GM13977 (cell line): ENCODE results near the gene JHY.

Experiments used
- DNase-seq: peaks from one replicate; pipeline ENCODE4 v3.0.0; 2012; ENCODE audit warnings: low spot score
- in situ Hi-C: fragments of 300-500 bp; cut with MboI; formaldehyde crosslinking; loops from one replicate; pipeline ENCODE4 v1.12.0; 2022; ENCODE audit warnings: low sequenced_read_pairs, low pct_unique_long_range_greater_than_20kb, mixed read lengths, inconsistent platforms; ENCODE audit not compliant: unreplicated experiment
- TF ChIP-seq, protein P1 (sequence below): IDR thresholded peaks from 2 replicates; pipeline ENCODE4 v1.5.1; 2012; ENCODE audit warnings: mild to moderate bottlenecking, control low read depth; ENCODE audit not compliant: insufficient read depth; ENCODE audit errors: extremely low read depth, missing control alignments

The JHY gene

DNA sequence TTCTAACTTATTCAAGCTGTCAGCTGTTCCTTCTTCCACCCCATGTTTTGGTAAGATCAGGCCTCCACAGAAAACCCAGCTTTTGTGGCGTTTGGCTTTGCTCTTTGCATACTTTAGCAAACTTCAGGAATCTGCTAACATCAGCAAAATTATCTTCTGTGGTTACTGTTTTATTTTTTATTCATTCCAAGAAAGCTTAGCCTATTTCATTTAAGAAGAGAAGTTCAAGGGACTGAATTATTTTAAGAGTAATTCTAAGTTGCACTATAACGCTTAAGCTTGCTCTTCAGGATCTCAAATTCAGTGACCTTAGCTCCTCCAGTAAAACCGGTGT lies 1.1 kb downstream of the JHY start:
- in situ Hi-C loops = no loop called here
- TF ChIP-seq, protein P1, sequence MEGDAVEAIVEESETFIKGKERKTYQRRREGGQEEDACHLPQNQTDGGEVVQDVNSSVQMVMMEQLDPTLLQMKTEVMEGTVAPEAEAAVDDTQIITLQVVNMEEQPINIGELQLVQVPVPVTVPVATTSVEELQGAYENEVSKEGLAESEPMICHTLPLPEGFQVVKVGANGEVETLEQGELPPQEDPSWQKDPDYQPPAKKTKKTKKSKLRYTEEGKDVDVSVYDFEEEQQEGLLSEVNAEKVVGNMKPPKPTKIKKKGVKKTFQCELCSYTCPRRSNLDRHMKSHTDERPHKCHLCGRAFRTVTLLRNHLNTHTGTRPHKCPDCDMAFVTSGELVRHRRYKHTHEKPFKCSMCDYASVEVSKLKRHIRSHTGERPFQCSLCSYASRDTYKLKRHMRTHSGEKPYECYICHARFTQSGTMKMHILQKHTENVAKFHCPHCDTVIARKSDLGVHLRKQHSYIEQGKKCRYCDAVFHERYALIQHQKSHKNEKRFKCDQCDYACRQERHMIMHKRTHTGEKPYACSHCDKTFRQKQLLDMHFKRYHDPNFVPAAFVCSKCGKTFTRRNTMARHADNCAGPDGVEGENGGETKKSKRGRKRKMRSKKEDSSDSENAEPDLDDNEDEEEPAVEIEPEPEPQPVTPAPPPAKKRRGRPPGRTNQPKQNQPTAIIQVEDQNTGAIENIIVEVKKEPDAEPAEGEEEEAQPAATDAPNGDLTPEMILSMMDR = no peak
- no peak for DNase-seq

DNA sequence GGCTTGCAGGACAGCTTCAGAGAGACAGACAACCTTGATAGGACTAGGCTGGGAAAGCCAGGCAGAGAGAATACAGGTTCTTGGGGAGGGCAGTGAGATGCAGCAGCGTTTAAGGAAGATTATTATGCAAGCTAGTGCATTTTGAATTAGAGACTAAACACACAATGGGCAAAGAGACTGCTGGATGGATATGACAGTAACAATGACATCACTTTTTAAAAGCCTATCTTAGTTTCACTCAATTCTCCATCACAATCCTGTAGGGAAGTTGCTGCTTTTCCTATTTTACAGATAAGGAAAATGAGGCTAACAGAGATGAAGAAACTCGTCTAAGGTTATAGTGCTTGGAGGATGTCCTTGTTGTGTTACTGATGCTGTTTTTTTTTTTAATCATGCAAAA lies 5.6 kb downstream of the JHY start:
- no peak for DNase-seq
- TF ChIP-seq, protein P1 = no peak
- in situ Hi-C loops = no loop called here

DNA sequence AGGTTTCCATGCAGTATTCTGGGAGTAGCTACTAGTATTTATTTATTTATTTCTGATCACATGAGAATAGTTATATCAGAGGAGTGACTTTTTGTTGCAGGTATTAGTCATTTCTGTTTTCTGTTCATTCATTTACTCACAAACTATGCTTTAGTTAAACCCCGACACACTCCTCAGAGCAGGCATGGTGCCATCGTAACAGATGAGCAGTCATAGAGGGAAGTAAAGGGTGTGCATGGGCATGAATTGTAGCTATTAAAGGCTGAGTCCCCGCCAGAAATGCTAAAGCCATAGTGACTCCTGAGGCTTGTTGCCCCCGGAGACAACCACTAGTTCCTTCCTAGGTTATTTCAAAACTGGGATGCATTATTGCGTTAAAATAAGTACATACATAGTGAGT lies 10.6 kb downstream of the JHY start:
- no peak for DNase-seq
- in situ Hi-C loops = no loop called here
- TF ChIP-seq, protein P1 = no peak

DNA sequence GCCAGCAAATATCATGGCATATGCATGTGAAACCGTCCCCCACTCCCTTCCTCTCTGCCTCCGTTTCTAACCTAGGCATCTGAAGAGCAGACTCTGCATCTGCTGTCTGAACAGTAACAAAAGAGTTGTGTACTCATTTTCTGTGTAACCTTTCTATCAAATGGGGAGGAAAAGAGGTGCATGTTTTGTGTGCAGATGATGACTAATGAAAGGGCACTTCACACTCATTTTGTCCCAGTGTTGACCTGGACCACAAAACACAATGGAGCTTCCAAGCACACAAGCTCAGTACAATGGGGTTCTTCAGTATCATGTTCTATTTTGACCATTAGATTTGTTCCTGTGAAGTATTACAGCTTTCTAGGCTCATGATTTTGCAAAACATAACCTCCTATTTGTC lies 13.0 kb downstream of the JHY start:
- TF ChIP-seq, protein P1 = no peak
- DNase-seq = no peak
- in situ Hi-C loops = no loop called here

DNA sequence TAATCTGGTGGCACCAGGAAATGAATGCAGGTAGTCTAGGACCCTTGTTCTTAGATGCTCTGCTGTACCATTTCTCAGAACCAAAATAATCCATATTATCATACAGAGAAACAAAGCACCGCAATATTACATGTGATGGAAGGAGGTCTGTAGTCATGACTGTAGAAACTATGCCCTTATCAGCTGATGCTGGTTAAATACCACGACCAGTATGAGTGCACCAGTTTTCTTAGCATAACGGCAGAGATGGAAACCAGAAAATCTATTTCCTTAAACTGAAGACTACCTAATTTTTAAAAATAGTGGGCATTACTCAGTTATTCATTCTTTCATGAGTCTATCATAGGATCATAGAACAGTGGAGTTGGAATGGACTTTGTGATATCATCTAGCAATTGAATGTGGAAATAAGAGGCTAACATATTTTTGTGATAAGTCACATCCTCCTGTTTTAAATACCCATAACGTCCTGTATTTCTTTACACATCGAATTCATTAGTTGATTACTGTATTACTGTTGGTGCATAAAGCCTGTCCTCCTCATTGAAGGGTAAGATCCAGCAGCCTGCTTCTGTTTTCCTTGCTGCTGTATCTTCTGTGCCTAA lies 15.1 kb downstream of the JHY start:
- in situ Hi-C loops = no loop called here
- DNase-seq = no peak
- TF ChIP-seq, protein P1 = no peak

DNA sequence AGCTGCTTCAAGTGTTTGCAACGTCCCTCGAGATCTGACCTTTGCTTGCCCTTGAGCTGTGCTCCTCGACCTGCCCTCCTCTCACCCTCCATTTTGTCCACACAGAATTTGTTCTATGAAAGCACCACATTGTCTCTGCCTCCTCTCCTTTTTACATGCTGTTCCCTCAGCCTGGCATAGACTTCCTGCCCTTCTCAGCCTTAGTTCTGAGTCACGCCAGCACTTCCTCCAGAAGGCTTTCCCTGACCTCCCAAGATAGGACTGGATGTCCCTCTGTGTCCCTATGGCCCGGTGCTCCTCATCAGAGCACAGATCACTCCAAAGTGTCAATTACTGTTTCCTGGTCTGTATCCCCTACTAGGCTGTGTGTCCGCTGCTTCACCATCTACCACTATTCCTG lies 16.2 kb downstream of the JHY start:
- TF ChIP-seq, protein P1 = no peak
- in situ Hi-C loops = no loop called here
- DNase-seq = no peak
